HG03135 (cell line): ENCODE results near the gene GPC6.
"Not testable (repeated sequence)": the region's sequence is repeated elsewhere in the genome, so short reads cannot be mapped to it uniquely, and the experiment has no call there.

ENCODE experiments used
- ATAC-seq: cut with Tn5 transposase; IDR thresholded peaks from one replicate; pipeline ENCODE4 v1.9.1; 2021; ENCODE audit warnings: mild to moderate bottlenecking, moderate library complexity; ENCODE audit not compliant: unreplicated experiment

The GPC6 gene

DNA sequence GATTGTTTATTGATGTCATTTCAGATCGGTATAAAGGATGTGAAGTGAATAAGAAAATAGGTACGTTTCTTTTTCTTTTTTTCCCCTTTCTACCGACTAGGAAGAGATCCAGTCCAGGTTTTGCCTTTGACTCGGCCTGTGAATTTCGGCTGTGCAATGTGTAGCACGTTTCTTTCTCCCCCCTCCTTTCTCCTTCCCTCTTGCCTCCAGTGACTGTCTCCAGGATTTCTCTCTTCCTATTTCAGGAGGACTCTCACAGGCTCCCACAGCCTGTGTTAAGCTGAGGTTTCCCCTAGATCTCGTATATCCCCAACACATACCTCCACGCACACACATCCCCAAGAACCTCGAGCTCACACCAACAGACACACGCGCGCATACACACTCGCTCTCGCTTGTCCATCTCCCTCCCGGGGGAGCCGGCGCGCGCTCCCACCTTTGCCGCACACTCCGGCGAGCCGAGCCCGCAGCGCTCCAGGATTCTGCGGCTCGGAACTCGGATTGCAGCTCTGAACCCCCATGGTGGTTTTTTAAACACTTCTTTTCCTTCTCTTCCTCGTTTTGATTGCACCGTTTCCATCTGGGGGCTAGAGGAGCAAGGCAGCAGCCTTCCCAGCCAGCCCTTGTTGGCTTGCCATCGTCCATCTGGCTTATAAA lies at the start of gene GPC6:
Gene GPC6, plus strand, starts transcription at position 185 of the 657 bp plus-strand sequence.
- no peak for ATAC-seq

DNA sequence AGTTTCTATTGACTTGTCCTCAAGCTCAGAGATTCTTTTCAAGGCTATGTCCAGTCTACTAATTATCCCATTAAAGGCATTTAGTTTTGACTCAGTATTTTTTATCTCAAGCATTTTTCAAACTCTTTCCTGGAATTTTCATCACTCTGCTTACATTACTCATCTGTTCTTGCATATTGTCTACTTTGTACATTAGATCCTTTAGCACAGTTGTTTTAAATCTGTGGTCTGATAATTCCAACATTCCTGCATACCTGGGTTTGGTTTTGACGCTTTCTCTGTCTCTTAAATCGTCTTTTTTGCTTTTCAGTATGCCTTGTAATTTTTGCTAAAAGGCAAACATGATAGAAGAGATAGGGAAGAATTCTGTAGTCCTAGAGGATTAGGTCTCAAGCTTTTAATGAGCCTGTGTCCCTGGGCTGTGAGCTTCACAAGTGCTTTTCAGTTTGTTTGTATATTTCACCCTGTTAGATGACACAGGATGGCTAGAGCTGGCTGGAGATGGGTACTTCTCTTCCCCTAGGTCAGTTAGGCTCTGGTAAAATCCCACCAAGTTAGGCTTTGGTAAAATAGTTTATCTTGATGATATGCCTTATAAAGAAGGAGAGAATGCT lies 46.1 kb upstream of the GPC6 start:
- ATAC-seq = no peak

DNA sequence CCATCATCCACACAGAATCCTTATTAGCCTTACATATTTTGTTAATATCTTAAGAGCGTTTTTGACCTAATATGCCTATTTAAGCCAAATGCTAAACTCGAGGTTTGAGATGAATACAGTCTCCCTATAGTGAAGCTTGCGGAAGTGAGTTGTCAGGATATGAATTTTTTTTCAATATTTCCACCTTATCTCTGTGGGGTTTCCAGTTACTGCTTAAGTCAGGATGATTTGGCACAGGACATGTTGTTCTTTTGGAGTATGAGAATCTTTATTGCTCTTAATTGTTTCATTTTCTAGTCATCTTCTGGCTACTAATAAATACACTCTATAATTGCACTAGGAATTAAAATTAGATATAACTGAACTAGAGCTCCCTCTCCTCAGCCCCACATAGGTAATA lies 44.2 kb upstream of the GPC6 start:
- ATAC-seq = no peak

DNA sequence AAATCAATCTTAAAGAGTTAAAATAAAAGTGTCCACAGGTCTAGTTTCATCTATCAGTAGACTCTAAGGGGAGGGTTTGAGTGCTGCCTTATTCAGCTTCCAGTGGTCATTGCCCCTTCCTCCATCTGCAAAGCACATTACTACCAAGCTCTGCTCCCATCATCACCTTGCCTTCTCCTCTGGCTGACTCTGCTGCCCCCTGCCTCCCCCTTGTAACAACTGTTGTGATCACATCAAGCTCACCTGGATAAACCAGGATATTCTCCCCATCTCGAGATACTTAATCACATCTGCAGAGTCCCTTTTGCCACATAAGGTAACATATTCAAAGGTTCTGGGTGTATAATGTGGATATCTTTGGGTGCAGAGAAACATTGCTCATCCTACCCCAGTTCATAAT lies 43.3 kb upstream of the GPC6 start:
- no peak for ATAC-seq

DNA sequence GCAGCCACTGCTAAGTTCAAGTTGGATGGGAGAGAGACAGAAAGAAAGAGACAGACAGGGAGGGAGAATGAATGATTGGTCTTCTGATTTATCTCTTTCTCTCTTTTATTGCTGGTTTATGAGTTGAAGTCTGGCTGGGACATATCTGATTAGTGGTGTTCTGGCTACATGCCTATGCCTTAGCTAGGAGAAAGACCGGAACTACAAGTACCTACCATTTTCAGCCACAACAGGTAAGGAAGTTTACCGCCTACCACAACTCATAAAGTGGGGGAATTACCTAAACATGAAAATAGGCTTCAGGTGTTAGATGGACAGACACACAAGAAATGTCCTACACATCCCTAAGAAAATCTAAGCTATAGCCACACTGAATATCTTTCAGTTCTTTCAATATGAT lies 36.6 kb upstream of the GPC6 start:
- no peak for ATAC-seq

DNA sequence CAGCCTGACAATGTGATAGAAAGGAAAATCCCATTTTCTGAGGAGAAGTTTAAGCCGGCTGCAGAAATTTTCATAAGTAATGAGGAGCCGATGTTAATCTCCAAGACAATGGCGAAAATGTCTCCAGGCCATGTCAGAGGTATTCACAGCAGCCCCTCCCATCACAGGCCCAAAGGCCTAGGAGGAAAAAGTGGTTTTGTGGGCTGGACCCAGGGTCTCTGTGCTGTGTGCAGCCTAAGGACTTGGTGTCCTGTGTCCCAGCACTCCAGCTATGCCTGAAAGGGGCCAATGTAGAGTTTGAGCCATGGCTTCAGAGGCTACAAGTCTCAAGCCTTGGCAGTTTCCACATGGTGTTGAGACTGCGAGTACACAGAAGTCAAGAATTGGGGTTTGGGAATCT lies 32.9 kb upstream of the GPC6 start:
- no peak for ATAC-seq

DNA sequence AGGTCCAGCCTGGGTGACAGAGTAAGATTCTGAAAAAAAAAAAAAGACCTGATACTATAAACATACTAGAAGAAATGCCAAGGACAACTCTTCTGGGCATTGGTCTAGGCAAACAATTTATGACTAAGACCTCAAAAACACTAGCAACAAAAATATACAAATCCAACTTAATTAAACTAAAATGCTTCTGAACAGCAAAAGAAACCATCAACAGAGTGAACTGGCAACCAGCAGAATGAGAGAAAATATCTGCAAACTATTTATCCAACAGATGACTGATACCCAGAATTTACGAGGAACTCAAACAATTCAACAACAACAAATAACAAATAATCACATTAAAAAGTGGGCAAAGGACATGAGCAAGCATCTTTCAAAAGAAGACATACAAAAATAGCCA lies 26.8 kb upstream of the GPC6 start:
- no peak for ATAC-seq

DNA sequence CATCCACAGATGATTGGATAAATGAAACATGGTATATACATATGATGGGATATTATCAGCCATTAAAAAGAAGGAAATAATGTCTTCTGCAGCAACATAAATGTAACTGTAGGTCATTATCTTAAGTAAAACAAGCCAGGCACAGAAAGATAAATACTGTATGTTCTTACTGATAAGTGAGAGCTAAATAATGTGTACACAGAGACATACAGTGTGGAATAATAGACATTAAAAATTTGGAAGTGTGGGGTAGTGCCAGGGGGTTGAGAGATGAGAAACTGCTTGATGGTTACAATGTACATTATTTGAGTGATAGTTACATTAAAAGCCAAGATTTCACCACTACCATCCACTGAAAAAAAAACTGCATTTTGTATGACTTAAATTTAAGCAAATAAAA lies 26.0 kb upstream of the GPC6 start:
- no peak for ATAC-seq

DNA sequence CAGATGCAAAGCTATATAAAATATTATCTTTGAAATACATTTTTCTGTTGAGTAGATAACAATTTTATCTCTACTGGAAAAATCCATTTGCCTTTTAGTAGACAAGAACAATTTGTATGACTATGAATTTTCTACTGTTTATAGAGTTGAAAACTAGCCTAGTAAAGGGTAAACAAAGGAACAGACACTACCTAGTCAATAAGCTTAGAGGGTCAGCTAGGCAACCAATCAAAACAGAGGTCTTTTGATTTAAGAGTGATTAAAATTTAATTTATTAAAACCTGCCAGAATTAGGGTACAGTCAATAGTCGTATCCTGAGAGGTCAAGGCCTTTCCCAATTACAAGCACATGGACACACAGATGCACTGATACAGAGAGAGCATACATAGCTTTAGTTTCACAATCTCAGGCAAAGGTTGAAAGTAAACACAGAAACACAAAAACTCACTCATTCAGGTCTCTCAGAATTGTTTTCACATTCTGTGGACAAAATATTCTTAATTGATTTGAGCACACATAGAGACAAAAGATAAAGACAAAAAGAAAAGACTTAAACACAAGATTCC lies 24.5 kb upstream of the GPC6 start:
- no peak for ATAC-seq

DNA sequence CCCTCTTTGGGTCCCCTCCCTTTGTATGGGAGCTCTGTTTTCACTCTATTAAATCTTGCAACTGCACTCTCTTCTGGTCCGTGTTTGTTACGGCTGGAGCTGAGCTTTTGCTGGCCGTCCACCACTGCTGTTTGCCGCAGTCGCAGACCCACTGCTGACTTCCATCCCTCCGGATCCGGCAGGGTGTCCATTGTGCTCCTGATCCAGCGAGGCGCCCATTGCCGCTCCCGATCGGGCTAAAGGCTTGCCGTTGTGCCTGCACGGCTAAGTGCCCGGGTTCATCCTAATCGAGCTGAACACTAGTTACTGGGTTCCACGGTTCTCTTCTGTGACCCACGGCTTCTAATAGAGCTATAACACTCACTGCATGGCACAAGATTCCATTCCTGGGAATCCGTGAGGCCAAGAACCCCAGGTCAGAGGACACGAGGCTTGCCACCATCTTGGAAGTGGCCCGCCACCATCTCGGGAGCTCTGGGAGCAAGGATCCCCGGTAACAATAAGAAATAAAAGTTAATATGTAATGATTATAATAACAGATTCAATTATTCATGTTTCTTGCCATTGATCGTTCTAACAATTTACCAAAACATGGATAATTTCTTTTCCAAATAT lies 19.7 kb upstream of the GPC6 start:
- ATAC-seq = not testable (repeated sequence)

DNA sequence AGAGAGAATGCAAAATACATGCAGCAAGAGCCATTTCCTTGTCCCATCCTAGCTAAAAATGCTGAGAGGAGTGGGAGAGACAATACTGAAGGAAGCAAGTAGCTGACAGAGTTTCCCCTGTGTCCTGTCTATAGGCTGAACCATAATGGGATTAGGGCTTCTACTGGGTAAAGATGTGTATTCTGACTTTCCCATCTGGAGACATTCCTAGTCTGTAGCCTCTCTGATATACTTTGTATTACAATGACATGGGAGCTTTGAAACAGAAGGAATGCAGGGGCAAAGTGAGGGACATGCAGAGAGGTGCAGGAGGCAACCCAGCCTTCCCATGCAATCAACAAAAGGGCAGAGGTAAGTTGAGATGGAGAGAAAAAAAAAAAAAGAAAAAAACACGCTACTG lies 10.5 kb upstream of the GPC6 start:
- no peak for ATAC-seq

DNA sequence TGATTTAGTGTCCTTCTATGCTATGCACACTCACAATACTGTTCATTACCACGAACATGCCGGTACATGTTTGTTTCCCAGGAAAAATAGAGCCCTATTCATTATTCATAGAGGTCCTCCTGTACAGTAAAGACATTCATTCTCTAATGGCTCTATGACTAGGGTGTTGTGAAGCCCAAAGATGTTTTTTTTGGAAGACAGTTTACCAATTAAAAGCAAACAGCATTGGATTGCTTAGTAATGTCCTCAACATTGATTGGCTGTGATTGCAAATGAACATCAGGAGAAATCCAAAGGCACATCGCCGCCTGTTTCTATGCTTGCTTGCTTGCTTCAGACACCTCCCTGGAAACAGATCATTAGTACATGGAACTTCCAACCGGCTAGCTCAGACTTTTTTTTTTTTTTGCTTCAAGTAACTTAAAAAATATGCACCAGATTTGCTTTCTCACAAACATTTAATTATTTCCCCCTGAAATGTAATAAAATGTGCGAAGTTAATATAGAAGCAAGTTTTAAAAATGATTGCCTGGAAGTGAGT lies 8.8 kb upstream of the GPC6 start:
- ATAC-seq = no peak

DNA sequence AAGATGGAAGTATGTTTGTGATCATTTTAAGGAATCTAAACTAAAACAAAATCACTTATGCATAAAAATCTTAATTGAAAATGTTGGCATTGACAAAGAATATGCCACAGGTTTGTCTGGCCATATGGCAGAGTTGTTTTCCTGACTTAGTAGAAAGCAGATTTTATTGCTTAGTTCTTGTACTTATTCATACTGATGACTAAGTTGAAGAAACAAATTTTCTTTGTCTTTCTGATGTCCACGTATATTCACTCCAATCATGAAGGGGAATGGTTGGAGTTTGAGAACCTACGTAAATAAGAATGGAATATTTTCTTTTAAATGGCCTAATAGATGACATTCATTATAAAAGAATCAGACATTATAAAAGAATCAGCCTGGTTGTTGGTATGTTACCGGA lies 8.0 kb upstream of the GPC6 start:
- ATAC-seq = no peak

DNA sequence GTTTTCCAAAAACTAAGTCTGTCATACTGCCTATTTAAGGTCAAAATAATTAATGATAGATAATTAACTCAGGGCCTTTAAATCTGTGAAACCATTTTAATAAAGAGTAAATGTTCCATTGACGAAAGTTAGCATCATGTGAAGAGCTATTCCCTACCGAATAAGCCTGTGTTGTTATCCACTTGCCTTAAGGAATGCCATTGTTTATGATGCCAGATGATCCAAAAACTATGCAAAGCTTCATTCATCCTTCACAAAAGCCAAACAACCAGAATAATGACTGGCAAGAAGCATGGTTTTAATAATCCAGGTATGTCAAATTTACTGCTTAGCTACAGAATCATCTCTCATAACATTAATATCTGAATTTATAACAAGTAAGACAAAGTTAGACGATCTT lies 6.5 kb upstream of the GPC6 start:
- no peak for ATAC-seq

DNA sequence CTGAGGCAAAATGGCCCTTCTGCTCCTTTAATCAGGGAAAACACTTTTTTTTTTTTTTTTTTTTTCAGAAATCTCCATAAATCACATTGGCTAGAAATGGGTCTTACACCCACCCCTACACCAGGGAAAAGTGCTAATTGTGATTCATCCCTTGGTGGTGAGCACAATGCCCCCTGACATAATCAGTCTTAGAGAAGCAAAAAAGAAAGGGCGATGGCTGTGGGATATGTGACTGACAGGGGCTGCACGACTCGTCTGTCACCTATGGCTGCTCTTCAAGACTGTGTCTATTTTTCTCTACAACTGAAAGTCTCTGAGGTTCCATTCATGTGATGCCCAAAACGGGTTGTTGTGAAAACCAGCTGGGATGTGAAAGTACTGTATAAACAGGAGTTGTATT lies 3.6 kb upstream of the GPC6 start:
- no peak for ATAC-seq

DNA sequence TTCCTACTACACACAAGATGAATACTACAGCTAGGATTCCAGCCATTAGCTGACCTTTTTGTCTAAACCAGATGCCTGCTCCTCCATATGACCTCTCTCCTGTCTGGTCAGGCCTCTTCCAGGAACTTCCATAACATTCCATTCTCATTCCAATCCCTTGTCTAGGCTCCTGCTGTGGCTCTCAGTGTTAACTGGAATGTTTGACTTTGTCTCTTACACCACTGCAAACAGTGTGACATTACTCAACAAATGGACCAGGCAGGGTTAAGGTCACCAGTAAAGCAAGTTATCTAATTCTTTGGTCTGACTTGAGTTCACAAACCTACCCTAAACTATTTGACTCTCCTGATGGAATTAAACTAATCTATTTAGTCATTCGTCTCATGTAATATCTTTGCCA lies 2.1 kb upstream of the GPC6 start:
- no peak for ATAC-seq

DNA sequence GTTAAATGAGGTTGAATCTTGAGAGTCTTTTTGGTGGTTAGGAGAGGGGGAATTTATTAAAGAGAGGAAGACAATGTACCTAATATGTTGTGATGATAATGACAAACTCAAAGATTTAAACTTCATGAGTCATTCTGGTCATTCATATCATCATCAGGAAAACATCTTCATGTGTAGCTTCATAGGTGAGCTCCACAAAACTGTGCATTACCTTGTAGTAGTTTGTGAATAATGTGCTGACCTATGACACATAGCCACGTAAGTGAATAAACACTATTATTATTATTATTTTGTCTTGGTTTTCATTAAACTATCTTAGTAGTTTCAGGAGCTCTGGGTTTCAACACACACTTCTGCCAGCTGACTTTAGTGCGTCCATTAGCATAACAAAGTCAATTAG lies 997 bp upstream of the GPC6 start:
- ATAC-seq = no peak

DNA sequence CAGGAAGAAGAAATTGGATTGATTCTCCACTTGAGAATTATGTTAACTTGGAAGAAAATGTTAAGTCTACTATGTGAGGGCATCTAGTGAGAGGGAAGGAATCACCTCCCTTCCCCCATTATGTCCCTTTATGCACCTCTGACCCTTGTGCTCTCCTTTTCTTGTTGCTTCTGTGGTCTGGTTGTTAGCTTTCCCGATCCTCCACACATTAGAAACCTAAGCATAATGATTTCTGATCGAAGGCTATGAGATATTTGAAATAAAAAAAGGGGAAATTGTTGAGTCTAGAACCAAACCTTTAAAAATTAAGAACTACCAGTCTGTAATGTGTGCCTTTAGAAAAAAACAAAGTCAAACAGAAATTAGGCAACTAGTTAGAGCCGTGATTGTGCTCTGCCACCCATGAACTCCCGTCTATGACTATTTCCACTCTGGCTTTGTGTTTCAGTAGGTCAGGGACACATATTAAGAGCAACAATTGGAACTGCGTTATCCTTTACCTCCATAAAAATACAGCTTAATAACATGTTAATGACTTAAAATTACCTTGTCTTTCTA lies 463 bp upstream of the GPC6 start:
- no peak for ATAC-seq

DNA sequence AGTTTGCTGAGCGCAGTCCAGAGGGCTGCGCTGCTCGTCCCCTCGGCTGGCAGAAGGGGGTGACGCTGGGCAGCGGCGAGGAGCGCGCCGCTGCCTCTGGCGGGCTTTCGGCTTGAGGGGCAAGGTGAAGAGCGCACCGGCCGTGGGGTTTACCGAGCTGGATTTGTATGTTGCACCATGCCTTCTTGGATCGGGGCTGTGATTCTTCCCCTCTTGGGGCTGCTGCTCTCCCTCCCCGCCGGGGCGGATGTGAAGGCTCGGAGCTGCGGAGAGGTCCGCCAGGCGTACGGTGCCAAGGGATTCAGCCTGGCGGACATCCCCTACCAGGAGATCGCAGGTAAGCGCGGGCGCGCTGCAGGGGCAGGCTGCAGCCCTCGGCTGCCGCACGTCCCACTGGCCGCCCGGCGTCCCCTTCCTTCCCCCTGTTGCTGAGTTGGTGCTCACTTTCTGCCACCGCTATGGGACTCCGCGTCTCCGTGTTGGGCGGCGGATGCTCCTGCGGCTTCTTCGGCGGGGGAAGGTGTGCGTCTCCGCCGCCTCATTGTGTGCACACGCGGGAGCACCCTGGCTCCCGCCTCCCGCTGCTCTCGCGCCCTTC lies 772 bp downstream of the GPC6 start:
- ATAC-seq = no peak

DNA sequence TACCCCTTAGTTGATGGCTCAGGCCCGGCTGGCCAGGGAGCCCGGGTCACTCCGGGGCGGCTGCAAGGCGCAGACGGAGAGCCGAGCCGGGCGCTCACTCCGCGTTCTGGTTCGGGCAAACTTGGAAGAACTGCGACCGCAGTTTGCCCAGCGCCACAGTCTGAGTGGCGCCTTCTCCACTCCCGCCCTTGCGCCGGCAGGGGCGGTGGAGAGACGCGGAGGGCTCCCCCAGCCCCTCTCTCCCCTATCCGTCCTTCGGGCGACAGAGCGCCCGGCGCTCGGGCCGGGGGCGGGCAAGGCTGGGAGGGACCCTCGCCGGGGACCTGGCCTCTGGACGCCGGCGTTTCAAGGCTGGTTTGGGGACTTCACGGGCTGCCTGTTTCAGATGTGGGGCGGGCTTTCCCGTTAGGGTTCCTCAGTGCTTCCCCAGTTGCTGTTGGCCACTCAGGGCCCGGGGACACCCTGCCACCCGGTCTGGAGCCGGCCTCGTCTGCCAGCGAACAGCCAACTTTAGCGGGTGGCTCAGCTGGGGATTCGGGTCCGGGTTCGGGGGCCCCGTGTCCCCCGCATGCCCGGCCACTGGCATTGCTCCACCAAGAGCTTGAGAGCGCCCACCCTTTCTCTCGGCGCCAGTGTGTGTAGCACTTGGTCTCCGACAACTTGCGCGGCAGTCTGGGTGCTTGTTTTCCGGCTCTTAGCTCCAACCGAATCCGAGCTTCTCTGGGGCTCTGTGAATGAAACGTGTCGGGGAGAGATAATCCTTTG lies 1.5 kb downstream of the GPC6 start:
- no peak for ATAC-seq

DNA sequence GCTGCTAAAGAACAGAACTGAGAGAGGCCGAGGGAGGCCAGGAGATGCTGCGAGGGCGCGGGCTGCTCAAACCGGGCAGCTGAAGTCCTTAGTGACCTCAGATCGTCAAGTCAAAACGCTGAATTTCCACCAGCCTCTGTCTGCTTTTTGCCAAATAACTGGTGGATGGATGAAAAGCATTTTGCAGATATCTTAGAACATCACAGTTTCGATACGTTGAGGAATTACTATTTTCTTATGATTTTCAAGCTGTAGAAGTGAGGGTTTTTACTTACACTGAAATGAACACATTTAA lies 2.0 kb downstream of the GPC6 start:
- no peak for ATAC-seq
